Stimulated activated CD4-positive, alpha-beta T cell treated with anti-CD3 and anti-CD28 coated beads, Interleukin-12 subunit alpha, Interleukin-12 subunit beta, amount 100 ng/mL, for 24 hours (primary cell): ENCODE measurements around the gene CDK14.
"Not testable (repeated sequence)": the region's sequence is repeated elsewhere in the genome, so short reads cannot be mapped to it uniquely, and the experiment has no call there.

ENCODE experiments used
- DNase-seq, 2 experiments: peaks; one replicate each; pipeline ENCODE4 v3.0.0-alpha.2; 2020; ENCODE audit warnings: low read depth in 2 of 2

The CDK14 gene

GRCh38 chr7:91156316-91157185 lies 560.4 kb downstream of the CDK14 start:
- DNase-seq = no peak

- no peak for DNase-seq
Observed at GRCh38 chr7:91157579-91158320, 561.6 kb downstream of the CDK14 start.

GRCh38 chr7:91162436-91162835 lies 566.3 kb downstream of the CDK14 start:
- DNase-seq = no peak

- DNase-seq = no peak
Observed at GRCh38 chr7:91164506-91164905, 568.4 kb downstream of the CDK14 start.

- no peak for DNase-seq
Observed at GRCh38 chr7:91165006-91165845, 569.1 kb downstream of the CDK14 start.

GRCh38 chr7:91165846-91166230 lies 569.7 kb downstream of the CDK14 start:
- DNase-seq = no peak

- DNase-seq = no peak
Observed at GRCh38 chr7:91168871-91169829, 573.0 kb downstream of the CDK14 start.

- DNase-seq = no peak
Observed at GRCh38 chr7:91169830-91170191, 573.7 kb downstream of the CDK14 start.

GRCh38 chr7:91173265-91173664 lies 577.1 kb downstream of the CDK14 start:
- DNase-seq = not testable (repeated sequence)

- DNase-seq = no peak
Observed at GRCh38 chr7:91180746-91181145, 584.6 kb downstream of the CDK14 start.

- no peak for DNase-seq
Observed at GRCh38 chr7:91181949-91182348, 585.8 kb downstream of the CDK14 start.

- DNase-seq = no peak
Observed at GRCh38 chr7:91182819-91183764, 587.0 kb downstream of the CDK14 start.

- no peak for DNase-seq
Observed at GRCh38 chr7:91185771-91186170, 589.6 kb downstream of the CDK14 start.

- DNase-seq = no peak
Observed at GRCh38 chr7:91187061-91187460, 590.9 kb downstream of the CDK14 start.

GRCh38 chr7:91191771-91192170 lies 595.6 kb downstream of the CDK14 start:
- no peak for DNase-seq

GRCh38 chr7:91193141-91193540 lies 597.0 kb downstream of the CDK14 start:
- DNase-seq = no peak

- DNase-seq = no peak
Observed at GRCh38 chr7:91194841-91195240, 598.7 kb downstream of the CDK14 start.

GRCh38 chr7:91196058-91196457 lies 599.9 kb downstream of the CDK14 start:
- DNase-seq = no peak

- DNase-seq = no peak
Observed at GRCh38 chr7:91198371-91198770, 602.2 kb downstream of the CDK14 start.

GRCh38 chr7:91199601-91200000 lies 603.5 kb downstream of the CDK14 start:
- no peak for DNase-seq
